B cell (primary cell): ENCODE results near the gene DNAJC8. TPM values are rescaled to one million over a fixed set of nuclear protein-coding genes. Genes with fewer than 3 reads are reported as not detected.

Source experiments
- ATAC-seq: fragments of 200-7000 bp; cut with Tn5 transposase; one replicate; pipeline ENCODE4 v1.10.0; 2021; ENCODE audit warnings: low read depth, mild to moderate bottlenecking, moderate number of reproducible peaks, moderate library complexity
- CTCF ChIA-PET: fragments of 350-600 bp; sonication (Branson Sonifier 250); formaldehyde crosslinking; loops from one replicate; lab custom pipeline; 2021; ENCODE audit warnings: antibody characterized with exemption, inconsistent platforms; lab: Charles Lee
- POLR2A ChIA-PET: fragments of 350-600 bp; sonication (Branson Sonifier 250); formaldehyde crosslinking; loops from one replicate; lab custom pipeline; 2021; ENCODE audit warnings: antibody characterized with exemption; lab: Charles Lee
- DNase-seq: peaks from one replicate; pipeline ENCODE4 v3.0.0; 2013
- H2AFZ ChIP-seq: 2 replicates; pipeline ENCODE4 v1.6.1; 2012; ENCODE audit warnings: mild to moderate bottlenecking, low read depth, low read length; ENCODE audit not compliant: insufficient read depth, poor library complexity, severe bottlenecking
- H3K27ac ChIP-seq, 2 donors: 1 replicate in 1 of 2; 2 replicates in 1 of 2; pipeline ENCODE4 v1.5.1; 2012 to 2013; ENCODE audit warnings: low read length in 2 of 2, mild to moderate bottlenecking in 2 of 2, moderate library complexity in 1 of 2
- H3K27me3 ChIP-seq, 4 experiments: fragments of 200-600 bp in 1 of 4; sonication (generic) in 1 of 4; replicated peaks in 1 of 4; 1 replicate in 2 of 4; 2 replicates in 2 of 4; pipeline versions ENCODE4 v1.6.1 to v1.7.0; 2013 to 2016; ENCODE audit warnings: low read length in 3 of 4, mild to moderate bottlenecking in 2 of 4, mixed read lengths in 1 of 4, moderate library complexity in 1 of 4; ENCODE audit not compliant: insufficient read depth in 4 of 4, control insufficient read depth in 3 of 4; ENCODE audit errors: control extremely low read depth in 1 of 4
- H3K36me3 ChIP-seq, 2 experiments: replicated peaks in 1 of 2; 1 replicate in 1 of 2; 2 replicates in 1 of 2; pipeline versions ENCODE4 v1.6.1 to v1.7.1; 2013; ENCODE audit warnings: low read length in 1 of 2; ENCODE audit not compliant: insufficient read depth in 2 of 2, control insufficient read depth in 1 of 2; ENCODE audit errors: control extremely low read depth in 1 of 2, extremely low read depth in 1 of 2
- H3K4me1 ChIP-seq, 2 donors: fragments of 200-600 bp in 1 of 2; sonication (generic) in 1 of 2; 1 replicate in 1 of 2; 2 replicates in 1 of 2; pipeline versions ENCODE4 v1.5.1 to v1.6.1; 2013 to 2017; ENCODE audit warnings: low read length in 2 of 2; ENCODE audit not compliant: control insufficient read depth in 2 of 2, insufficient read depth in 2 of 2
- H3K4me2 ChIP-seq: replicated peaks from 2 replicates; pipeline ENCODE3; 2012; ENCODE audit warnings: mild to moderate bottlenecking, low read depth, low read length; ENCODE audit not compliant: poor library complexity, severe bottlenecking
- H3K4me3 ChIP-seq, 5 experiments: fragments of 200-600 bp in 1 of 5; sonication (generic) in 1 of 5; 1 replicate in 3 of 5; 2 replicates in 2 of 5; pipeline versions ENCODE4 v1.5.1 to v1.7.0; 2011 to 2016; ENCODE audit warnings: low read length in 4 of 5, mild to moderate bottlenecking in 4 of 5, low read depth in 2 of 5, control low read depth in 1 of 5, moderate library complexity in 1 of 5; ENCODE audit not compliant: insufficient read depth in 1 of 5; ENCODE audit errors: control extremely low read depth in 1 of 5, extremely low read depth in 1 of 5
- H3K79me2 ChIP-seq: fragments of 200-600 bp; sonication (generic); one replicate; pipeline ENCODE4 v1.6.0; 2016; ENCODE audit warnings: low read length; ENCODE audit not compliant: control insufficient read depth, insufficient read depth
- H3K9ac ChIP-seq: fragments of 200-600 bp; sonication (generic); 2 replicates; pipeline ENCODE4 v1.6.1; 2017; ENCODE audit warnings: mild to moderate bottlenecking, low read length, moderate library complexity
- H3K9me3 ChIP-seq, 3 donors: one replicate each; pipeline versions ENCODE4 v1.6.1 to v1.7.1; 2013; ENCODE audit warnings: low read length in 2 of 3; ENCODE audit not compliant: control insufficient read depth in 2 of 3, insufficient read depth in 1 of 3; ENCODE audit errors: control extremely low read depth in 1 of 3
- H4K20me1 ChIP-seq: 2 replicates; pipeline ENCODE4 v1.6.0; 2012; ENCODE audit warnings: mild to moderate bottlenecking, low read length; ENCODE audit not compliant: insufficient read depth, control insufficient read depth, poor library complexity, severe bottlenecking
- H3K27ac Mint-ChIP-seq: one replicate; pipeline ENCODE4 v1.8.0; 2021; ENCODE audit warnings: mixed read lengths
- H3K27me3 Mint-ChIP-seq: one replicate; pipeline ENCODE4 v1.8.0; 2021; ENCODE audit warnings: mixed read lengths
- H3K4me1 Mint-ChIP-seq: one replicate; pipeline ENCODE4 v1.8.0; 2021; ENCODE audit warnings: mixed read lengths
- H3K4me3 Mint-ChIP-seq: one replicate; pipeline ENCODE4 v1.8.0; 2021; ENCODE audit warnings: mixed read lengths
- H3K9me3 Mint-ChIP-seq: one replicate; pipeline ENCODE4 v1.8.0; 2022; ENCODE audit warnings: mixed read lengths; ENCODE audit not compliant: insufficient read depth
- CTCF ChIP-seq: fragments of 200-600 bp; IDR thresholded peaks from one replicate; pipeline ENCODE4 v1.8.0; 2022; ENCODE audit warnings: antibody characterized with exemption, mild to moderate bottlenecking
- EZH2 ChIP-seq: IDR thresholded peaks from 2 replicates; pipeline ENCODE4 v1.6.1; 2012; ENCODE audit warnings: borderline replicate concordance, low read depth, mild to moderate bottlenecking, moderate library complexity, low read length; ENCODE audit not compliant: insufficient read depth, poor library complexity, severe bottlenecking
- WGBS: methylation state at CpG from one replicate; pipeline ENCODE4 v1.1.5; 2013; ENCODE audit warnings: missing lambda C conversion rate; ENCODE audit not compliant: insufficient coverage; 5-methylcytosine and 5-hydroxymethylcytosine counted together
- intact Hi-C: fragments of 100-400 bp; cut with micrococcal nuclease; formaldehyde crosslinking; loops from one replicate; pipeline ENCODE4 v1.10.0; 2022
- polyA plus RNA-seq: library from polyadenylated mRNA; depleted of rRNA; stranded (reverse); fragments of >200 nt; gene quantifications from 2 replicates; pipeline ENCODE4 v1.2.3, GENCODE V29; 2012
- total RNA-seq, 2 donors: library from RNA; stranded (reverse); fragments of 120-200 nt in 1 of 2; gene quantifications; 1 replicate in 1 of 2; 2 replicates in 1 of 2; pipeline versions ENCODE4 v1.2.3 to v1.2.4, GENCODE V29; 2013 to 2022

DNAJC8 gene
- total and polyA plus RNA-seq, 2 donors (not counting 1 experiment from before 2014, with no cell fraction given), result 26.3 to 74.6 TPM

GRCh38 chr1:28178690-28179485 lies 53.9 kb downstream of the DNAJC8 start:
- ChIA-PET POLR2A (no interaction called here), CTCF (no interaction called here)
- intact Hi-C loops, result loop anchor here (10.0 kb wide), 1 partner anchor 1894 kb away; the partner anchor contains the start of gene SH3BGRL3
- TF ChIP-seq CTCF, result no peak
- no peak for TF ChIP-seq EZH2
- Mint-ChIP-seq H3K27ac (no peak overlapping the region), H3K9me3 (no peaks in the 10 kb centered on the region), H3K4me3 (peak overlapping the region; percentile 14), H3K4me1 (peaks cover 78% of the 10 kb centered on the region), H3K27me3 (no peaks in the 10 kb centered on the region)
- no peaks in the 10 kb centered on the region for H3K27me3 ChIP-seq
- DNase-seq (no peak), ATAC-seq (no peak)
- no peak overlapping the region for H3K9ac ChIP-seq
- peaks cover 0 to 2% (median 0%) of the 10 kb centered on the region in 3 donors for H3K9me3 ChIP-seq
- no peaks in the 10 kb centered on the region for H3K36me3 ChIP-seq
- H3K27ac ChIP-seq, result no peak overlapping the region
- no peak overlapping the region for H3K4me2 ChIP-seq
- H2AFZ ChIP-seq, result no peak overlapping the region
- H3K79me2 ChIP-seq, result peaks cover 26% of the 10 kb centered on the region
- H3K4me3 ChIP-seq, result no peak overlapping the region
- 94% methylated on average over 11 of the region's 15 CpGs for WGBS
- H3K4me1 ChIP-seq, result peaks cover 62 to 70% of the 10 kb centered on the region in 2 donors
- H4K20me1 ChIP-seq, result no peaks in the 10 kb centered on the region
